Urothelium cell line (cell line): Measurements from ENCODE around the gene AMY2B.
"Not testable (repeated sequence)": the region's sequence is repeated elsewhere in the genome, so short reads cannot be mapped to it uniquely, and the experiment has no call there.

ENCODE experiments used
- DNase-seq: peaks from one replicate; pipeline ENCODE4 v3.0.0; 2011; ENCODE audit warnings: low spot score, mixed read lengths
- FAIRE-seq: peaks from 2 replicates; lab custom pipeline; 2011; peaks lifted over from hg19 to GRCh38; lab: Jason Lieb, UNC

Gene AMY2B

GRCh38 chr1:103616362-103616761 lies 45.0 kb downstream of the AMY2B start:
- FAIRE-seq (no peak), DNase-seq (no peak)

DNA sequence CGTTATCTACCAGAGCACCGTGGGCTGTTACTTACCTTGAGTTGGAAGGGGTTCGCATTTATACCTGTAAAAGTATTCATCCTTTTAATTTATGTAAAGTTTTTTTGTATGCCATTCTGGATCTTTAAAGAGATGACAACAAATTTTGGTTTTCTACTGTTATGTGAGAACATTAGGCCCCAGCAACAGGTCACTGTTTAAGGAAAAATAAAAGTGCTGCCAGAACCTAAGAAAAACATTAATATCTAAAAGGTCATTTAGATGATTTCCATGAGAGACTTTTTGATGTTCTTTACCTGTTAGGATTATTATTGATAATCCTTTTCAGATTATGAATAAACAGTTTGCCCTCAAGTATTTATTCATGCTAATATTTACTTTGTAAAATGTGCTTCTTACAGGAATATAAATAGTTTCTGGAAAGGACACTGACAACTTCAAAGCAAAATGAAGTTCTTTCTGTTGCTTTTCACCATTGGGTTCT lies 45.6 kb downstream of the AMY2B start, which contains the start of gene AMY2A:
AMY2A (plus strand) TSS at position 434 of the 484 bp plus-strand sequence; CDS start at position 448, 14 bp downstream.
- not testable (repeated sequence) for DNase-seq, FAIRE-seq

DNA sequence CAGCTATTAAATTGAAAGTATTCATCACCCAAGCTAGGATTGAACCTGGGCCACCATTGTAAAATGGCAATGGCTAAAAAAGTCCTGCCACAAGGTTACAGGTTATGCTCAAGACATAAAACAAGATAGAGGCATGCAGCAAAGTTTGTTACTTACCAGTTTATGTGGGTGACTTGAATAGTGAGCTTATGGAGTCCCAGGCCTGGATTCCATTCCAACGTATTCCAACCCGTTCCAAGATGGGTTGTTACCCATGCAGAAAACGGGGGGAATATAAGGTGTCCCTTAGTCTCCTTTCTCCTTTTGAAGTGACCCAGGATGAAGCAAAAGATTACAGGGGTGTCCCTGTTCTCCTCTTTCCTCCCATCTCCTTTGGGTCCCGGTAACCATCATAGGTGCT lies 56.0 kb downstream of the AMY2B start:
- DNase-seq, FAIRE-seq: not testable (repeated sequence)
